ENCODE measurements around the gene LLCFC1. TPM values are rescaled to one million over a fixed set of nuclear protein-coding genes. Genes with fewer than 3 reads are reported as not detected.

LLCFC1 gene
- total and polyA plus RNA-seq, 2 of the 8 experiments (the other 6 are each of a cell fraction or from before 2014, with no cell fraction given) = not detected

DNA sequence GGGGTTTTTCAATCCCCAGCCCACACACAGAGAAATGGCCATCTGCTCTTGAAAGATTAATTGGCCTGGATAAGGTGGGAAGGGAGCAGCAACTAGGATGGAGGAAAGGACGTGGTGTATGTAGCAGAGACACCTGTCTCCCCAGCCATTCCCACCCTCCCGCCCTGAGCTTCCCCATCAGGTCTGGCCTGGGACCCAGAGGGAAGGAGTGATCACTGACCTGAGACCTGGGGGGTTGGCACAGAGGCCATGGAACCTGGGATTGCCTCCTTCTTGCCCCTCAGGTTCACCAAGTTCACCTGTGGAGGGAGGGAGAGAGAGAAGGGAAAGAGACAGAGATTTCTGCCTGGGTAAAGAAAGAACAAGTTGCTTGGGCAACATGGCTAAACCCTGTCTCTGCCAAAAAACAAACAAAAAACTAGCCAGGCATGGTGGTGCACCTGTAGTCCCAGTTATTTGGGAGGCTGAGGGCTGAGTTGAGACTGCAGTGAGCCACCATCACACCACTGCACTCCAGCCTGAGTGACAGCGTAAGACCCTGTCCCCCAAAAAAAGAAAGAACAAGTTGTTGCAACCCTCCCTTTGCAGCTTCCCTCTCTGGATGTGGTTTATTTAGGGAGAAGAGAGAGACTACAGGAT, 42.4 kb upstream of the LLCFC1 start:
- Histone ChIP-seq H3K79me1 (ENCODE audit: low read depth, low read length) (no peaks in the 10 kb centered on the region), H3K18ac (ENCODE audit: extremely low read depth, low read length) (no peak overlapping the region; the same call in 1 of the 2 replicates), H3K9me3 (ENCODE audit: insufficient read depth in 2 of 2, low read depth in 1 of 2, low read length in 1 of 2) (no peaks in the 10 kb centered on the region), H3K27ac (ENCODE audit: low read depth, low read length) (no peak overlapping the region), H3K14ac (ENCODE audit: insufficient read length) (no peak overlapping the region), H3K23ac (ENCODE audit: insufficient read length) (no peak overlapping the region), H2BK5ac (ENCODE audit: low read depth, low read length) (no peak overlapping the region), H4K20me1 (replicated peaks in 1 of 2; ENCODE audit: control insufficient read depth in 1 of 2, insufficient read depth in 2 of 2, low read length in 2 of 2) (peaks cover 0 to 2% of the 10 kb centered on the region in 2 experiments), H2BK12ac (ENCODE audit: low read depth, low read length) (no peak overlapping the region), H3K79me2 (ENCODE audit: control insufficient read depth in 1 of 2, insufficient read depth in 2 of 2, low read length in 2 of 2) (no peaks in the 10 kb centered on the region), H3K9ac (replicated peaks in 1 of 4; ENCODE audit: extremely low read depth in 1 of 4, low read depth in 3 of 4, low read length in 3 of 4) (no peak overlapping the region), H3K36me3 (ENCODE audit: control insufficient read depth in 2 of 4, insufficient read depth in 4 of 4, low read length in 3 of 4) (no peaks in the 10 kb centered on the region), H2AFZ (ENCODE audit: low read length) (no peak overlapping the region), H4K91ac (replicated peaks; ENCODE audit: insufficient read length, low read length) (no peak overlapping the region), H2BK20ac (ENCODE audit: low read length) (no peak overlapping the region), H3K23me2 (ENCODE audit: low read depth, low read length) (no peaks in the 10 kb centered on the region), H2AK5ac (ENCODE audit: low read depth, low read length) (no peak overlapping the region), H3K4me3 (ENCODE audit: extremely low read depth in 1 of 4, insufficient read depth in 2 of 4, low read depth in 3 of 4, low read length in 4 of 4) (no peak overlapping the region), H3K4me1 (replicated peaks in 1 of 4; ENCODE audit: control insufficient read depth in 3 of 4, insufficient read depth in 4 of 4, low read length in 3 of 4) (peaks cover 0 to 3% (median 0%) of the 10 kb centered on the region in 4 experiments; a peak in 1 of 7 replicates), H3K4me2 (ENCODE audit: insufficient read depth in 1 of 2, low read depth in 2 of 2, low read length in 2 of 2) (no peak overlapping the region), H2BK15ac (ENCODE audit: low read length) (no peak overlapping the region), H2BK120ac (replicated peaks; ENCODE audit: low read depth, low read length) (no peak overlapping the region), H3K4ac (replicated peaks; ENCODE audit: insufficient read length, low read depth, low read length) (no peak overlapping the region), H4K5ac (ENCODE audit: insufficient read length, low read depth, low read length) (no peak overlapping the region), H3K27me3 (replicated peaks in 1 of 4; ENCODE audit: control insufficient read depth in 3 of 4, extremely low read depth in 1 of 4, insufficient read depth in 3 of 4, low read length in 3 of 4) (no peaks in the 10 kb centered on the region; a peak in 1 of 7 replicates), H3K56ac (replicated peaks; ENCODE audit: insufficient read length, low read depth, low read length) (no peak overlapping the region), H4K8ac (ENCODE audit: extremely low read depth, insufficient read depth, low read length) (no peak overlapping the region)
- CTCF ChIA-PET (ENCODE audit: partially characterized antibody) = interaction anchor here (0.8 to 8.2 kb wide), 7 partner anchors 13 to 106 kb away, joined by 3 to 69 read pairs (median 22); partner anchors contain the start of gene LLCFC1
- DNase-seq (ENCODE audit: low read depth in 1 of 2, low spot score in 2 of 2) (no peak), FAIRE-seq (no peak)
- 88% methylated on average over 1 of the region's 3 CpGs; no CpG with 5 or more reads in 1 of the 2 experiments for WGBS, 2 experiments (ENCODE audit: extremely low coverage in 1 of 2, insufficient coverage in 1 of 2, insufficient read length in 1 of 2, insufficient replicate concordance in 2 of 2, low coverage in 1 of 2, low lambda C conversion rate in 2 of 2, missing lambda C conversion rate in 1 of 2)
- POLR2A ChIA-PET (ENCODE audit: partially characterized antibody) = no interaction called here
- TF ChIP-seq CREB1 (IDR thresholded peaks at IDR 0.05) (no peak), SUZ12 (IDR thresholded peaks at IDR 0.05; ENCODE audit: low read length) (no peak), SIRT6 (IDR thresholded peaks at IDR 0.05; ENCODE audit: low read length) (no peak), NANOG (IDR thresholded peaks at IDR 0.05; ENCODE audit: insufficient read depth, low read depth, low read length, poor library complexity, severe bottlenecking) (no peak), RAD21 (IDR thresholded peaks at IDR 0.05 in 1 of 2, conservative IDR thresholded peaks at IDR 0.05 in 1 of 2; ENCODE audit: low read depth in 2 of 2, low read length in 2 of 2) (no peak), CTBP2 (IDR thresholded peaks at IDR 0.05; ENCODE audit: borderline replicate concordance, insufficient read depth, insufficient read length, low read length) (no peak), RXRA (IDR thresholded peaks at IDR 0.05; ENCODE audit: insufficient read depth, low read depth, low read length) (no peak), CBX5 (IDR thresholded peaks at IDR 0.05; ENCODE audit: low read depth, low read length) (no peak), PHF8 (conservative IDR thresholded peaks at IDR 0.05; ENCODE audit: low read depth, low read length) (no peak), TEAD4 (IDR thresholded peaks at IDR 0.05; ENCODE audit: low read depth, low read length) (no peak), POU5F1 (IDR thresholded peaks at IDR 0.05; ENCODE audit: low read depth, low read length) (no peak), POLR2A (IDR thresholded peaks at IDR 0.05; ENCODE audit: control extremely low read depth in 1 of 2, low read depth in 2 of 2, low read length in 2 of 2) (no peak), SP4 (IDR thresholded peaks at IDR 0.05; ENCODE audit: low read length) (no peak)
- TF ChIP-seq, protein P1, sequence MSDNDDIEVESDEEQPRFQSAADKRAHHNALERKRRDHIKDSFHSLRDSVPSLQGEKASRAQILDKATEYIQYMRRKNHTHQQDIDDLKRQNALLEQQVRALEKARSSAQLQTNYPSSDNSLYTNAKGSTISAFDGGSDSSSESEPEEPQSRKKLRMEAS (IDR thresholded peaks at IDR 0.05) = no peak
